ENCODE data around the gene USP4.

USP4 gene

DNA sequence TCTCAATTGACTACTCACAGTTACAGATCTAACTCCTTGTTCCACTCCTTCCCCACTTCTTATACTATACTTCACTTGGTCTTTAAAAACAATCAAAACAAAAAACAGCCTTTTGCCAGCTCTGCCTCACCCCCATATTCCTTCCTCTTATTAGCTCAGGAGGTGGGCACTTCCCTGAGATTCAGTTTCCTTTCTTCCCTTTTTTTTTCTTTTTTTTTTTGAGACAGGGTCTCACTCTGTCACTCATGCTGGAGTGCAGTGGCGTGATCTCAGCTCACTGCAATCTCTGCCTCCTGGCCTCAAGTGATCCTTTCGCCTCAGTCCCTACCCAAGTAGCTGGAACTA is 69.7 kb downstream of the USP4 start:
- TF ChIP-seq ZNF391 (tag by site-specific recombination; IDR thresholded peaks at IDR 0.05; ENCODE audit: borderline replicate concordance, low read depth): no peak
- TF ChIP-seq ZNF660 (tag by site-specific recombination; IDR thresholded peaks at IDR 0.05): no peak
- TF ChIP-seq ZNF433 (tag by site-specific recombination; IDR thresholded peaks at IDR 0.05; ENCODE audit: low read depth): no peak
- TF ChIP-seq ZNF747 (tag by site-specific recombination; IDR thresholded peaks at IDR 0.05): no peak
- TF ChIP-seq ZNF558 (tag by site-specific recombination; IDR thresholded peaks at IDR 0.05): no peak
- no peak for TF ChIP-seq ZNF629 (tag by site-specific recombination; IDR thresholded peaks at IDR 0.05)
- no peak for TF ChIP-seq ZNF610 (tag by site-specific recombination; IDR thresholded peaks at IDR 0.05; ENCODE audit: borderline replicate concordance)
- no peak for TF ChIP-seq ZNF16 (tag by site-specific recombination; IDR thresholded peaks at IDR 0.05; ENCODE audit: low read depth)
- TF ChIP-seq ZNF19 (tag by site-specific recombination; IDR thresholded peaks at IDR 0.05; ENCODE audit: low read depth): no peak
- TF ChIP-seq HOXC10 (CRISPR knock-in tag; IDR thresholded peaks at IDR 0.05): no peak
- TF ChIP-seq, protein P1, sequence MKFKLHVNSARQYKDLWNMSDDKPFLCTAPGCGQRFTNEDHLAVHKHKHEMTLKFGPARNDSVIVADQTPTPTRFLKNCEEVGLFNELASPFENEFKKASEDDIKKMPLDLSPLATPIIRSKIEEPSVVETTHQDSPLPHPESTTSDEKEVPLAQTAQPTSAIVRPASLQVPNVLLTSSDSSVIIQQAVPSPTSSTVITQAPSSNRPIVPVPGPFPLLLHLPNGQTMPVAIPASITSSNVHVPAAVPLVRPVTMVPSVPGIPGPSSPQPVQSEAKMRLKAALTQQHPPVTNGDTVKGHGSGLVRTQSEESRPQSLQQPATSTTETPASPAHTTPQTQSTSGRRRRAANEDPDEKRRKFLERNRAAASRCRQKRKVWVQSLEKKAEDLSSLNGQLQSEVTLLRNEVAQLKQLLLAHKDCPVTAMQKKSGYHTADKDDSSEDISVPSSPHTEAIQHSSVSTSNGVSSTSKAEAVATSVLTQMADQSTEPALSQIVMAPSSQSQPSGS (tag by site-specific recombination; IDR thresholded peaks at IDR 0.05; ENCODE audit: low read depth): no peak
- no peak for TF ChIP-seq ZBTB48 (tag by site-specific recombination; IDR thresholded peaks at IDR 0.05)
- Histone ChIP-seq H3K27ac (ENCODE audit: extremely low read depth, low read depth, low read length) (no peak overlapping the region), H3K36me3 (ENCODE audit: control insufficient read depth in 2 of 2, insufficient read depth in 1 of 2, low read length in 2 of 2) (peaks cover 0 to 25% of the 10 kb centered on the region in 2 experiments; a peak in 2 of 3 replicates), H3K4me1 (ENCODE audit: control insufficient read depth, insufficient read depth, low read length) (no peaks in the 10 kb centered on the region), H3K4me3 (ENCODE audit: low read depth, low read length) (no peak overlapping the region), H3K9me3 (ENCODE audit: control insufficient read depth, insufficient read depth, low read depth, low read length) (no peaks in the 10 kb centered on the region)
- ChIA-PET POLR2A (no interaction called here), CTCF (interaction anchor here (1.6 kb wide), 1 partner anchor 100 kb away, joined by 3 read pairs; no protein-coding TSS in a partner anchor)

DNA sequence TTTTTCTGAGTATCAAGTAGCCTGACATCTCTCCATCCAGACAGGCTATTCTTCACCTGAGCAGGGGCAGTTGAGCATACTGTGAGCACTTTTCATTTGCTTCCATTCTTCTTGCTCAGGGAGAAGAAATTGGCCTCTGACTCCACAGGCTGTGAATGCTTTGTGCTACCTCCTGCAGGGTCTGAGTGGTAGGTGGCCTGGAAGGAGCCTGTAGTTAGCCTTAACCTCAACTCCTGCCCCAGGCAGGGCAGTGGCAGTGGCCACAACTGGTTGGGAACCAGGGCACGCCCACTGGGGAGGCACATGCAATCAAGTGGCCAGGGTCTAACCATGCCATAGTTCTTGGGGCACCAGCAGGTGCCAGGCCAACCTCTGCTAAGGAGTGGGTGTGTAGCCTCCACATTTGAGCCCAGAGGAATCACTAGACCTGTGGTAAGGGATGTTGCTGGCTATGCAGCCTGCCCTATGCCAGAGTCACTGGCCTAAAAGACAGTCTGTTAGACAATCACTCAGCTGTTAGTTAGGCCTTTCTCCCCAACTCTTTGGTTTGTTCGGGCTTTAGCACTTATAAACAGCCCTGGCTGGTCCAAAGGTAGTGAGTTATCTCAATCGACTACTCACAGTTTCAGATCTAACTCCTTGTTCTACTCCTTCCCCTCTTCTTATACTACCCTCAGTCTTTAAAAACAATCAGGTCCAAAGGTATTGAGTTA is 70.3 kb downstream of the USP4 start:
- Histone ChIP-seq H3K9me3 (ENCODE audit: control insufficient read depth, insufficient read depth, low read depth, low read length) (no peaks in the 10 kb centered on the region), H3K36me3 (ENCODE audit: control insufficient read depth in 2 of 2, insufficient read depth in 1 of 2, low read length in 2 of 2) (peaks cover 0 to 25% of the 10 kb centered on the region in 2 experiments; a peak in 2 of 3 replicates), H3K4me1 (ENCODE audit: control insufficient read depth, insufficient read depth, low read length) (no peaks in the 10 kb centered on the region), H3K27ac (ENCODE audit: extremely low read depth, low read depth, low read length) (no peak overlapping the region), H3K4me3 (ENCODE audit: low read depth, low read length) (no peak overlapping the region)
- ChIA-PET POLR2A (no interaction called here), CTCF (interaction anchor here (1.6 kb wide), 1 partner anchor 99 kb away, joined by 3 read pairs; no protein-coding TSS in a partner anchor)
- TF ChIP-seq ZIC2 (tag by site-specific recombination; IDR thresholded peaks at IDR 0.05) (peak; percentile 33), ZSCAN23 (tag by site-specific recombination; IDR thresholded peaks at IDR 0.05) (no peak)

DNA sequence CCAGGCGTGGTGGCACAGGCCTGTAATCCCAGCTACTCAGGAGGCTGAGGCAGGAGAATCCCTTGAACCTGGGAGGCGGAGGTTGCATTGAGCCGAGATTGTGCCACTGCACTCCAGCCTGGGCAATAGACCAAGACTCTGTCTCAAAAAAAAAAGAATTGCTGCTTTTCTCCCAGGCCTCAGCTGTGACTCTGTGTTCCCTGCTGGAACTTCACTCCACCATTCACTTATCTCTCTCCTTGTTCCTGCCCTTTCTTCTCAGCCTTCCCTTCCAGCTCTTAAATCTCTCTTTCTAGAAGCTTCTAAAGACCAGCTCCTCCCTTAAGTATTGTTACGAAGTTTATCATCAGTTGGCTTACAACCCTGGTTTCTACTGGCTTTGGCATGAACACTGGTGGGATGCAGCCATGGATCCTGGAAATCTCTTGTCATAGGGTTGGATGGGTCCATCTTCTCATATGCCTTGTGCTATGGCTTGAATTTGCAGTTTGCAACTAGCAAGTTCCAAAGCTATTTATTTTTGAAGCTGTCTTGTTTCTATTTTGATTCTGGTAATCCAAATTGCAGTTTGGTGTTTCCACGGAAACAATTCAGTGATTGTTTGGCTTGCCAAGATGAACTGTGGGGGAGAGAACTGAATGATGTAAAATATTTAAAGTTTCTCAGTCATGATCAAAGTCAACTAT is 73.3 kb downstream of the USP4 start:
- ChIA-PET POLR2A (no interaction called here), CTCF (no interaction called here)
- no peaks in the 10 kb centered on the region for H3K9me3 ChIP-seq (ENCODE audit: control insufficient read depth, insufficient read depth, low read depth, low read length)
- H3K36me3 ChIP-seq (ENCODE audit: control insufficient read depth in 2 of 2, insufficient read depth in 1 of 2, low read length in 2 of 2): peaks cover 0 to 18% of the 10 kb centered on the region in 2 experiments; a peak in 2 of 3 replicates
- no peaks in the 10 kb centered on the region for H3K4me1 ChIP-seq (ENCODE audit: control insufficient read depth, insufficient read depth, low read length)
- H3K27ac ChIP-seq (ENCODE audit: extremely low read depth, low read depth, low read length): no peak overlapping the region
- no peak overlapping the region for H3K4me3 ChIP-seq (ENCODE audit: low read depth, low read length)
- TF ChIP-seq ZNF658 (tag by site-specific recombination; IDR thresholded peaks at IDR 0.05) (no peak), ZNF140 (tag by site-specific recombination; IDR thresholded peaks at IDR 0.05) (no peak), ZNF664 (tag by site-specific recombination; IDR thresholded peaks at IDR 0.05) (no peak), FEZF1 (tag by site-specific recombination; IDR thresholded peaks at IDR 0.05) (no peak), ZNF629 (tag by site-specific recombination; IDR thresholded peaks at IDR 0.05) (no peak), ZNF560 (tag by site-specific recombination; IDR thresholded peaks at IDR 0.05; ENCODE audit: borderline replicate concordance) (no peak), ZNF155 (tag by site-specific recombination; IDR thresholded peaks at IDR 0.05) (no peak), KLF10 (tag by site-specific recombination; IDR thresholded peaks at IDR 0.05) (no peak), ZNF792 (tag by site-specific recombination; IDR thresholded peaks at IDR 0.05) (no peak), EGR2 (tag by site-specific recombination; IDR thresholded peaks at IDR 0.05; ENCODE audit: low read depth) (no peak), HOXA7 (CRISPR knock-in tag; IDR thresholded peaks at IDR 0.05; ENCODE audit: borderline replicate concordance) (no peak), HOXD13 (CRISPR knock-in tag; IDR thresholded peaks at IDR 0.05; ENCODE audit: borderline replicate concordance) (no peak), ZNF426 (tag by site-specific recombination; IDR thresholded peaks at IDR 0.05) (no peak)
- TF ChIP-seq, protein P2, sequence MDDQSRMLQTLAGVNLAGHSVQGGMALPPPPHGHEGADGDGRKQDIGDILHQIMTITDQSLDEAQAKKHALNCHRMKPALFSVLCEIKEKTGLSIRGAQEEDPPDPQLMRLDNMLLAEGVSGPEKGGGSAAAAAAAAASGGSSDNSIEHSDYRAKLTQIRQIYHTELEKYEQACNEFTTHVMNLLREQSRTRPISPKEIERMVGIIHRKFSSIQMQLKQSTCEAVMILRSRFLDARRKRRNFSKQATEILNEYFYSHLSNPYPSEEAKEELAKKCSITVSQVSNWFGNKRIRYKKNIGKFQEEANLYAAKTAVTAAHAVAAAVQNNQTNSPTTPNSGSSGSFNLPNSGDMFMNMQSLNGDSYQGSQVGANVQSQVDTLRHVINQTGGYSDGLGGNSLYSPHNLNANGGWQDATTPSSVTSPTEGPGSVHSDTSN (CRISPR knock-in tag; IDR thresholded peaks at IDR 0.05): no peak
- TF ChIP-seq, protein P3, sequence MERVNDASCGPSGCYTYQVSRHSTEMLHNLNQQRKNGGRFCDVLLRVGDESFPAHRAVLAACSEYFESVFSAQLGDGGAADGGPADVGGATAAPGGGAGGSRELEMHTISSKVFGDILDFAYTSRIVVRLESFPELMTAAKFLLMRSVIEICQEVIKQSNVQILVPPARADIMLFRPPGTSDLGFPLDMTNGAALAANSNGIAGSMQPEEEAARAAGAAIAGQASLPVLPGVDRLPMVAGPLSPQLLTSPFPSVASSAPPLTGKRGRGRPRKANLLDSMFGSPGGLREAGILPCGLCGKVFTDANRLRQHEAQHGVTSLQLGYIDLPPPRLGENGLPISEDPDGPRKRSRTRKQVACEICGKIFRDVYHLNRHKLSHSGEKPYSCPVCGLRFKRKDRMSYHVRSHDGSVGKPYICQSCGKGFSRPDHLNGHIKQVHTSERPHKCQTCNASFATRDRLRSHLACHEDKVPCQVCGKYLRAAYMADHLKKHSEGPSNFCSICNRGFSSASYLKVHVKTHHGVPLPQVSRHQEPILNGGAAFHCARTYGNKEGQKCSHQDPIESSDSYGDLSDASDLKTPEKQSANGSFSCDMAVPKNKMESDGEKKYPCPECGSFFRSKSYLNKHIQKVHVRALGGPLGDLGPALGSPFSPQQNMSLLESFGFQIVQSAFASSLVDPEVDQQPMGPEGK (tag by site-specific recombination; IDR thresholded peaks at IDR 0.05): no peak
